ENCODE data around the gene USP25.

GRCh38 chr21:15842565-15842880 lies 112.7 kb downstream of the USP25 start:
- TF ChIP-seq CTCF (IDR thresholded peaks at IDR 0.05), result no peak
- no peak for TF ChIP-seq POLR2A (IDR thresholded peaks at IDR 0.05)
- TF ChIP-seq POLR2AphosphoS5 (IDR thresholded peaks at IDR 0.05), result no peak
- TF ChIP-seq EP300 (IDR thresholded peaks at IDR 0.05; ENCODE audit: low read depth), result no peak
